Erythroblast (primary cell): Measurements from ENCODE around the gene MYLK.

Experiments
- GATA1 ChIP-seq: IDR thresholded peaks from 2 replicates; pipeline ENCODE4 v1.6.1; 2011; ENCODE audit warnings: low read depth, mild to moderate bottlenecking, control low read depth, low read length, moderate library complexity
- POLR2A ChIP-seq: IDR thresholded peaks from 2 replicates; pipeline ENCODE4 v1.6.1; 2011; ENCODE audit warnings: mild to moderate bottlenecking, low read length

DNA sequence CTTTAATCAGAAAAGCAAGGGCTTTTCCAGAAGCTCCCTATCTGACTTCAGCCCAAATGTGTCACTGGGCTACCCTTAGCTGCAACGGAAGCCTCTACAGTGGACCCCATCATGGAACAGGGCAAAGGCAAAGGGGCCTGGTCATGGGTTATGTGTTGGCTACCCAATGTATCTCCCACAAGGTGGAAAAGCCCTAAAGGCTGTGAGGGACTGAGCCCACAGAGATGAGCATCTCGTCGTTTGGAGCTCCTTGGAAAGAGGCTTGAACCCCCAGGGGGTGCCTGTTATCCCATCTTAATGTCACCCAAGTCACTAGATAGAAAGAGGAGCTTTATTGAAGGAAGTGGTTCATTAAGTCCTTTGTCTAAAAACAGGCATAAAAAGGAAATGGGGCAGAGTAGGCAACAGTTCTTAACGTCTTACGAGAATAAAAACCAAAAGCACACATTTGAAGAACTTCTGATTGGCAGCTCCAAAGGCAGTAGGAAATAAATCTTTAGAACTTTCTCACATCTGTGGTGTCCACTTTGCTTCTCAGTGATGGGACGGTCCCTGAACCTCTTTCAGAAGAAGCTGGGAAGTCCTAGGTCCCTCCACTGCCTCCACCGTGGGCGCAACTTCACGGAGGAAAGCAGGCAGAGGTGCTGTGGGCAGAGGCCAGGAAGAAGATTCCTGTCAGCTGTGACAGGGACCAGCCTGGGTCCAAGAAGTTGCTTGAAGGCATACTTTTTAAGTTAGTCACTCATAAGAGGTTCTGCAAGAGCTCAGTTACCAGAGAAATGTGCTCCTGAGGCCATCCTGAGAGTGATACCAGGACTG lies 93.7 kb downstream of the MYLK start:
- TF ChIP-seq POLR2A = no peak
- TF ChIP-seq GATA1 = no peak
